HFFc6 (cell line): ENCODE results near the gene ULK4. TPM values are rescaled to one million over a fixed set of nuclear protein-coding genes. Genes with fewer than 3 reads are reported as not detected.

Experiments
- DNase-seq: peaks from one replicate; pipeline ENCODE4 v3.0.0-alpha.2; 2018
- H3K27ac Mint-ChIP-seq: 2 replicates; pipeline ENCODE4 v1.8.0; 2020; ENCODE audit warnings: mild to moderate bottlenecking, mixed read lengths
- H3K27me3 Mint-ChIP-seq: 2 replicates; pipeline ENCODE4 v1.8.0; 2021; ENCODE audit warnings: mild to moderate bottlenecking, moderate library complexity, mixed read lengths; ENCODE audit not compliant: insufficient read depth
- H3K36me3 Mint-ChIP-seq: 2 replicates; pipeline ENCODE4 v1.8.0; 2021; ENCODE audit warnings: low read depth, mixed read lengths
- H3K4me1 Mint-ChIP-seq: 2 replicates; pipeline ENCODE4 v1.8.0; 2020; ENCODE audit warnings: low read depth, mixed read lengths
- H3K4me3 Mint-ChIP-seq: 2 replicates; pipeline ENCODE4 v1.8.0; 2020; ENCODE audit warnings: mild to moderate bottlenecking, moderate library complexity, mixed read lengths
- H3K9me3 Mint-ChIP-seq: 2 replicates; pipeline ENCODE4 v1.8.0; 2020; ENCODE audit warnings: mild to moderate bottlenecking, mixed read lengths
- total RNA-seq, 6 experiments: library from RNA; stranded (reverse); fragmentation: NEBNext Ultra II Directional; extraction: Animal tissue kit (Norgen Biotek cat#: 25700); gene quantifications; 2 replicates in 1 of 6; 3 replicates in 5 of 6; pipeline ENCODE4 v1.2.3, GENCODE V29; 2021
- TF ChIP-seq, protein P1 (sequence below): fragments of 200-600 bp; sonication (generic); IDR thresholded peaks from 2 replicates; pipeline ENCODE4 v1.5.0; 2021; ENCODE audit warnings: antibody characterized with exemption, mild to moderate bottlenecking

The ULK4 gene
- total RNA-seq, 6 experiments from 2014 or later: 6.0 to 8.6 (median 6.7) TPM

DNA sequence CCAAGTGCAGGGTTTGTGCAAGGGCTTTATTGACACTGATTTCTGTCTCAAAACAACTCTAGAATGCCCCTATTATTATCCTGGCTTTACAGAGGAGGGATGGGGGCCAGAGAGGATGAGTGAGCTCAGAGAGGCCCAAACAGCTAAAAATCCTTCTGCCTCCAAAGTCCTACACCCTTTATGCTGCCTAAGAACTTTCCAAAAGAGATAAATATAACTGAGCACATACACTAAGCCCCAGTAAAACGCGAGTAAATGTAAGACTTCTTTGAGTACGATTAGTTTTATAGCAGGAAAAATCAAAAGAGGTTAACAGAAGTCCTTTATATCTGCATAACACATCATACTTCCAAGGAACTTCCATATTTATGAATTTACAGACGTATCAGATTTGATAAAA, 613.5 kb downstream of the ULK4 start:
- H3K27ac Mint-ChIP-seq: no peak overlapping the region
- DNase-seq: no peak
- no peaks in the 10 kb centered on the region for H3K36me3 Mint-ChIP-seq
- H3K27me3 Mint-ChIP-seq: peaks cover 3% of the 10 kb centered on the region; the same call in 1 of the 2 replicates
- no peak overlapping the region for H3K4me3 Mint-ChIP-seq
- no peaks in the 10 kb centered on the region for H3K9me3 Mint-ChIP-seq
- TF ChIP-seq, protein P1, sequence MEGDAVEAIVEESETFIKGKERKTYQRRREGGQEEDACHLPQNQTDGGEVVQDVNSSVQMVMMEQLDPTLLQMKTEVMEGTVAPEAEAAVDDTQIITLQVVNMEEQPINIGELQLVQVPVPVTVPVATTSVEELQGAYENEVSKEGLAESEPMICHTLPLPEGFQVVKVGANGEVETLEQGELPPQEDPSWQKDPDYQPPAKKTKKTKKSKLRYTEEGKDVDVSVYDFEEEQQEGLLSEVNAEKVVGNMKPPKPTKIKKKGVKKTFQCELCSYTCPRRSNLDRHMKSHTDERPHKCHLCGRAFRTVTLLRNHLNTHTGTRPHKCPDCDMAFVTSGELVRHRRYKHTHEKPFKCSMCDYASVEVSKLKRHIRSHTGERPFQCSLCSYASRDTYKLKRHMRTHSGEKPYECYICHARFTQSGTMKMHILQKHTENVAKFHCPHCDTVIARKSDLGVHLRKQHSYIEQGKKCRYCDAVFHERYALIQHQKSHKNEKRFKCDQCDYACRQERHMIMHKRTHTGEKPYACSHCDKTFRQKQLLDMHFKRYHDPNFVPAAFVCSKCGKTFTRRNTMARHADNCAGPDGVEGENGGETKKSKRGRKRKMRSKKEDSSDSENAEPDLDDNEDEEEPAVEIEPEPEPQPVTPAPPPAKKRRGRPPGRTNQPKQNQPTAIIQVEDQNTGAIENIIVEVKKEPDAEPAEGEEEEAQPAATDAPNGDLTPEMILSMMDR: no peak
- peaks cover 23% of the 10 kb centered on the region for H3K4me1 Mint-ChIP-seq

- Mint-ChIP-seq H3K9me3 (no peaks in the 10 kb centered on the region), H3K27me3 (peaks cover 3% of the 10 kb centered on the region; the same call in 1 of the 2 replicates), H3K4me3 (peak overlapping the region; percentile 54; the same call in 1 of the 2 replicates), H3K27ac (no peak overlapping the region; the same call in 1 of the 2 replicates), H3K4me1 (peaks cover 32% of the 10 kb centered on the region), H3K36me3 (no peaks in the 10 kb centered on the region)
- peak; percentile 24 for DNase-seq
- TF ChIP-seq, protein P1: no peak
Measured at GRCh38 chr3:41346698-41347270, 615.1 kb downstream of the ULK4 start.

- Mint-ChIP-seq H3K4me3 (no peak overlapping the region), H3K9me3 (no peaks in the 10 kb centered on the region), H3K27ac (no peak overlapping the region), H3K27me3 (peaks cover 3% of the 10 kb centered on the region; the same call in 1 of the 2 replicates), H3K36me3 (no peaks in the 10 kb centered on the region), H3K4me1 (peaks cover 31% of the 10 kb centered on the region)
- DNase-seq: no peak
- TF ChIP-seq, protein P1: no peak
Measured at GRCh38 chr3:41345788-41346187, 616.1 kb downstream of the ULK4 start.

- TF ChIP-seq, protein P1: no peak
Measured at GRCh38 chr3:41339758-41340157, 622.1 kb downstream of the ULK4 start.

GRCh38 chr3:41338276-41338675, 623.6 kb downstream of the ULK4 start:
- Mint-ChIP-seq H3K4me1 (peaks cover 17% of the 10 kb centered on the region), H3K4me3 (no peak overlapping the region), H3K36me3 (no peaks in the 10 kb centered on the region), H3K9me3 (no peaks in the 10 kb centered on the region), H3K27ac (no peak overlapping the region), H3K27me3 (peaks cover 2% of the 10 kb centered on the region; the same call in 1 of the 2 replicates)
- TF ChIP-seq, protein P1: no peak
- DNase-seq: peak; percentile 54

More at GRCh38 chr3:41339758-41340157, 622.1 kb downstream of the ULK4 start:
- H3K4me3 Mint-ChIP-seq: no peak overlapping the region
- H3K27ac Mint-ChIP-seq: no peak overlapping the region
- H3K4me1 Mint-ChIP-seq: peaks cover 17% of the 10 kb centered on the region
- no peaks in the 10 kb centered on the region for H3K9me3 Mint-ChIP-seq
- H3K27me3 Mint-ChIP-seq: peaks cover 5% of the 10 kb centered on the region; the same call in 1 of the 2 replicates
- DNase-seq: no peak
- no peaks in the 10 kb centered on the region for H3K36me3 Mint-ChIP-seq
